K562 (cell line): ENCODE data around the gene PTPN1. TPM values are rescaled to one million over a fixed set of nuclear protein-coding genes. Genes with fewer than 3 reads are reported as not detected.

Experiments used
- ATAC-seq: fragments of 200-7000 bp; cut with Tn5 transposase; 3 replicates; pipeline ENCODE4 v1.9.1; 2020; ENCODE audit warnings: moderate library complexity
- BruUV-seq: library from RNA; stranded (reverse); fragments of 400-500 nt; replicated peaks from 2 replicates; lab custom pipeline; 2021; lab: Mats Ljungman, UMichigan
- CTCF ChIA-PET: fragments of 300-600 bp; formaldehyde crosslinking; extraction: SDS; loops from one replicate; lab custom pipeline; 2021; ENCODE audit warnings: low intra/inter-chr PET ratio; lab: Yijun Ruan, JAX
- POLR2A ChIA-PET: fragments of 300-600, 350-650 bp; sonication (Branson Sonifier 250); formaldehyde crosslinking; extraction: SDS; loops from one replicate; lab custom pipeline; 2021; ENCODE audit warnings: antibody characterized with exemption, inconsistent platforms; lab: Yijun Ruan, JAX
- DNase-seq, 4 experiments: peaks; one replicate each; pipeline versions ENCODE4 v3.0.0 to v3.0.0-alpha.2; 2011 to 2018; ENCODE audit warnings: low spot score in 3 of 4, mixed read lengths in 3 of 4; ENCODE audit errors: extremely low read depth in 1 of 4
- FAIRE-seq: peaks from 2 replicates; lab custom pipeline; 2011; peaks lifted over from hg19 to GRCh38; lab: Jason Lieb, UNC
- H2AFZ ChIP-seq: 2 replicates; pipeline ENCODE4 v1.6.0; 2011; ENCODE audit warnings: low read depth, low read length, control low read depth, inconsistent platforms
- H3K27ac ChIP-seq: fragments of 200-600 bp; 3 replicates; pipeline ENCODE4 v1.8.0; 2011; ENCODE audit warnings: low read depth, mild to moderate bottlenecking, control low read depth, inconsistent platforms, low read length, moderate library complexity, mixed read lengths; ENCODE audit errors: extremely low read depth
- H3K27me3 ChIP-seq, 2 experiments: fragments of 300-600 bp in 1 of 2; 2 replicates in 1 of 2; 3 replicates in 1 of 2; pipeline versions ENCODE4 v1.6.0 to v1.8.0; 2011; ENCODE audit warnings: inconsistent platforms in 2 of 2, low read length in 2 of 2, mild to moderate bottlenecking in 1 of 2, mixed read lengths in 1 of 2, moderate library complexity in 1 of 2; ENCODE audit not compliant: control insufficient read depth in 2 of 2, insufficient read depth in 2 of 2
- H3K36me3 ChIP-seq: fragments of 300-600 bp; 3 replicates; pipeline ENCODE4 v1.8.0; 2011; ENCODE audit warnings: mild to moderate bottlenecking, low read length, inconsistent platforms; ENCODE audit not compliant: control insufficient read depth, insufficient read depth
- H3K4me1 ChIP-seq, 2 experiments: fragments of 200-600 bp in 1 of 2; replicated peaks in 1 of 2; 2 replicates in 1 of 2; 3 replicates in 1 of 2; pipeline versions ENCODE4 v1.5.1 to v1.8.0; 2011; ENCODE audit warnings: inconsistent platforms in 2 of 2, low read length in 2 of 2, mild to moderate bottlenecking in 1 of 2, mixed read lengths in 1 of 2, moderate library complexity in 1 of 2; ENCODE audit not compliant: control insufficient read depth in 2 of 2, insufficient read depth in 2 of 2
- H3K4me2 ChIP-seq: 2 replicates; pipeline ENCODE4 v1.6.1; 2011; ENCODE audit warnings: low read length, control low read depth, inconsistent platforms, mixed read lengths; ENCODE audit not compliant: insufficient read depth
- H3K4me3 ChIP-seq: fragments of 200-600 bp; sonication (generic), shearing (Covaris generic); 2 replicates; pipeline ENCODE4 v1.5.1; 2016; ENCODE audit warnings: control low read depth, inconsistent platforms
- H3K79me2 ChIP-seq: fragments of 200-600 bp; 3 replicates; pipeline ENCODE4 v1.8.0; 2011; ENCODE audit warnings: low read length, inconsistent platforms; ENCODE audit not compliant: control insufficient read depth, insufficient read depth
- H3K9ac ChIP-seq, 2 experiments: 2 replicates each; pipeline versions ENCODE4 v1.6.0 to v1.6.1; 2011; ENCODE audit warnings: low read depth in 2 of 2, low read length in 2 of 2, control low read depth in 1 of 2, inconsistent platforms in 1 of 2, mild to moderate bottlenecking in 1 of 2, mixed read lengths in 1 of 2; ENCODE audit not compliant: insufficient read depth in 1 of 2
- H3K9me1 ChIP-seq: one replicate; pipeline ENCODE4 v1.6.0; 2011; ENCODE audit warnings: inconsistent platforms, mild to moderate bottlenecking, low read length, moderate library complexity; ENCODE audit not compliant: control insufficient read depth, insufficient read depth
- H3K9me3 ChIP-seq: replicated peaks from 2 replicates; pipeline ENCODE4 v1.5.1; 2011; ENCODE audit warnings: low read depth, low read length, inconsistent platforms; ENCODE audit not compliant: control insufficient read depth, insufficient read depth
- H4K20me1 ChIP-seq: replicated peaks from 2 replicates; pipeline ENCODE4 v1.6.1; 2011; ENCODE audit warnings: low read length, inconsistent platforms, mixed read lengths; ENCODE audit not compliant: control insufficient read depth, insufficient read depth
- CCNT2 ChIP-seq: IDR thresholded peaks from 2 replicates; pipeline ENCODE4 v1.6.1; 2011; ENCODE audit warnings: borderline replicate concordance, low read depth, mild to moderate bottlenecking, moderate library complexity, mixed read lengths, low read length; ENCODE audit not compliant: insufficient read length; ENCODE audit errors: extremely low read depth
- E4F1 ChIP-seq: fragments of 250-450 bp; sonication (Bioruptor Pico); IDR thresholded peaks from 2 replicates; pipeline ENCODE4 v1.5.0; 2021; ENCODE audit warnings: mild to moderate bottlenecking, borderline replicate concordance
- HDAC1 ChIP-seq, 2 experiments: fragments of 450-650 bp; IDR thresholded peaks; 2 replicates each; pipeline ENCODE4 v1.6.1; 2016 to 2017; ENCODE audit warnings: inconsistent platforms in 1 of 2, mild to moderate bottlenecking in 1 of 2, moderate library complexity in 1 of 2
- NBN ChIP-seq: fragments of 450-650 bp; IDR thresholded peaks from 2 replicates; pipeline ENCODE4 v1.6.1; 2016; ENCODE audit warnings: low read depth, mild to moderate bottlenecking
- NFE2L1 ChIP-seq: fragments of 450-650 bp; IDR thresholded peaks from 2 replicates; pipeline ENCODE4 v1.6.1; 2016; ENCODE audit warnings: missing genetic modification characterization, low read depth, mild to moderate bottlenecking, missing compliant biosample characterization, moderate library complexity, borderline replicate concordance
- PRPF4 ChIP-seq: fragments of 200-400 bp; formaldehyde crosslinking; IDR thresholded peaks from one replicate; pipeline ENCODE4 v1.6.1; 2017; ENCODE audit warnings: low read length, low read depth, mild to moderate bottlenecking; ENCODE audit not compliant: insufficient read depth, poor library complexity, severe bottlenecking
- PYGO2 ChIP-seq: fragments of 450-650 bp; IDR thresholded peaks from 2 replicates; pipeline ENCODE4 v1.6.1; 2016; ENCODE audit warnings: mild to moderate bottlenecking, missing genetic modification characterization, moderate library complexity, missing compliant biosample characterization
- SMAD1 ChIP-seq: fragments of 150-350 bp; IDR thresholded peaks from 2 replicates; pipeline ENCODE4 v1.6.1; 2014; ENCODE audit warnings: low read length, low read depth; ENCODE audit not compliant: partially characterized antibody
- SREBF2 ChIP-seq: sonication (generic); formaldehyde crosslinking; IDR thresholded peaks from 2 replicates; pipeline ENCODE4 v1.4.0; 2020; ENCODE audit warnings: mild to moderate bottlenecking, missing genetic modification reagents
- SUPT5H ChIP-seq: fragments of 450-650 bp; IDR thresholded peaks from 2 replicates; pipeline ENCODE4 v1.6.1; 2016
- TRIM24 ChIP-seq, 2 experiments: fragments of 450-650 bp; IDR thresholded peaks; 2 replicates each; pipeline ENCODE4 v1.6.1; 2016
- ZNF384 ChIP-seq: IDR thresholded peaks from 2 replicates; pipeline ENCODE4 v1.6.1; 2012; ENCODE audit warnings: low read depth, low read length, improper control_type of control experiment
- WGBS: fragments of 100-300 bp; shearing (Covaris generic); methylation state at CpG from one replicate; pipeline ENCODE4 v1.1.6; 2016; ENCODE audit warnings: low coverage, mixed read lengths; ENCODE audit not compliant: insufficient coverage; ENCODE audit errors: missing lambda C conversion rate; 5-methylcytosine and 5-hydroxymethylcytosine counted together
- in situ Hi-C: fragments of 300-500 bp; cut with MboI; formaldehyde crosslinking; loops from 4 replicates; pipeline ENCODE4 v1.15.0; 2018; ENCODE audit warnings: inconsistent platforms, mixed read lengths
- intact Hi-C: fragments of 100-400 bp; cut with micrococcal nuclease; formaldehyde crosslinking; loops from 2 replicates; pipeline ENCODE4 v1.14.2; 2022
- polyA plus RNA-seq, 8 experiments: library from polyadenylated mRNA; depleted of rRNA in 4 of 8; stranded (reverse) in 5 of 8; unstranded in 3 of 8; fragments of >200 nt; fragmentation: Nextera tagmentation in 2 of 8; fragmentation: Illumina TruSeq in 1 of 8; extraction: Ambion mirVana in 2 of 8; extraction: Trizol in 1 of 8; gene quantifications; 2 replicates each; pipeline versions ENCODE4 v1.2.1 to v1.2.3, GENCODE V29; 2011 to 2014; ENCODE audit warnings: inconsistent platforms in 1 of 8, missing spikeins in 1 of 8
- total RNA-seq, 7 experiments: library from RNA; depleted of rRNA in 6 of 7; stranded (reverse); fragments of >200 nt in 6 of 7; fragmentation: Illumina TruSeq in 2 of 7; extraction: Trizol in 2 of 7; gene quantifications; 2 replicates each; pipeline versions ENCODE4 v1.2.1 to v1.2.3, GENCODE V29; 2011 to 2021; ENCODE audit warnings: low replicate concordance in 1 of 7
- TF ChIP-seq, protein P1 (sequence below), 2 experiments: fragments of 450-650 bp; IDR thresholded peaks; 2 replicates each; pipeline ENCODE4 v1.6.1; 2016
- TF ChIP-seq, protein P2 (sequence below): sonication (generic); formaldehyde crosslinking; IDR thresholded peaks from 2 replicates; pipeline ENCODE4 v1.8.1; 2022; ENCODE audit warnings: missing genetic modification reagents

The PTPN1 gene
- total and polyA plus RNA-seq, 9 of the 15 experiments (the other 6 are each of a cell fraction or from before 2014, with no cell fraction given) = 11.0 to 85.3 (median 54.0) TPM

DNA sequence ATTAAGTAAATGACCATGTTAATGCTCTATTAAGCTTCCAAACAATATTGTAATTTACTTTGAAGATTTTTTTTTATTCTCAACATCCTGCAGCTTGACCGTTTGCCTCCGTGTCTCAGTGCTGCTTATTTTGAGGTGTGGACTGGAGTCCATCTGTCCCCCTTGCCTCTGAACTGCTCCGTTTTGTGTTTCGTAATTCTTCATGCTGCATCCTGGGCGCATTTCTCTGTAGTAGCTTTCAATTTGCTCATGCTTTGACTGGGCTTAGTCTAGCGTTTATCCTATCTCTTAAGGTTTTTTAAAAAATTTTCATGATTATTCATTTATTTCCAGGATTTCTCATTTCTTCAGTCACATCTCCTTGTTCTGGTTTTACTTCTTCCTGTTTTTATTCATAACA, 37.8 kb downstream of the PTPN1 start:
- TF ChIP-seq SUPT5H (no peak), ZNF384 (no peak), PYGO2 (no peak), NBN (no peak), HDAC1 (IDR thresholded peaks at IDR 0.05) (no peak), TRIM24 (IDR thresholded peaks at IDR 0.05) (no peak), NFE2L1 (no peak), SMAD1 (no peak), E4F1 (no peak), SREBF2 (CRISPR knock-in tag) (no peak), PRPF4 (no peak), CCNT2 (no peak)
- TF ChIP-seq, protein P1, sequence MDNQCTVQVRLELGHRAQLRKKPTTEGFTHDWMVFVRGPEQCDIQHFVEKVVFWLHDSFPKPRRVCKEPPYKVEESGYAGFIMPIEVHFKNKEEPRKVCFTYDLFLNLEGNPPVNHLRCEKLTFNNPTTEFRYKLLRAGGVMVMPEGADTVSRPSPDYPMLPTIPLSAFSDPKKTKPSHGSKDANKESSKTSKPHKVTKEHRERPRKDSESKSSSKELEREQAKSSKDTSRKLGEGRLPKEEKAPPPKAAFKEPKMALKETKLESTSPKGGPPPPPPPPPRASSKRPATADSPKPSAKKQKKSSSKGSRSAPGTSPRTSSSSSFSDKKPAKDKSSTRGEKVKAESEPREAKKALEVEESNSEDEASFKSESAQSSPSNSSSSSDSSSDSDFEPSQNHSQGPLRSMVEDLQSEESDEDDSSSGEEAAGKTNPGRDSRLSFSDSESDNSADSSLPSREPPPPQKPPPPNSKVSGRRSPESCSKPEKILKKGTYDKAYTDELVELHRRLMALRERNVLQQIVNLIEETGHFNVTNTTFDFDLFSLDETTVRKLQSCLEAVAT (IDR thresholded peaks at IDR 0.05) = no peak
- TF ChIP-seq, protein P2, sequence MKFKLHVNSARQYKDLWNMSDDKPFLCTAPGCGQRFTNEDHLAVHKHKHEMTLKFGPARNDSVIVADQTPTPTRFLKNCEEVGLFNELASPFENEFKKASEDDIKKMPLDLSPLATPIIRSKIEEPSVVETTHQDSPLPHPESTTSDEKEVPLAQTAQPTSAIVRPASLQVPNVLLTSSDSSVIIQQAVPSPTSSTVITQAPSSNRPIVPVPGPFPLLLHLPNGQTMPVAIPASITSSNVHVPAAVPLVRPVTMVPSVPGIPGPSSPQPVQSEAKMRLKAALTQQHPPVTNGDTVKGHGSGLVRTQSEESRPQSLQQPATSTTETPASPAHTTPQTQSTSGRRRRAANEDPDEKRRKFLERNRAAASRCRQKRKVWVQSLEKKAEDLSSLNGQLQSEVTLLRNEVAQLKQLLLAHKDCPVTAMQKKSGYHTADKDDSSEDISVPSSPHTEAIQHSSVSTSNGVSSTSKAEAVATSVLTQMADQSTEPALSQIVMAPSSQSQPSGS (CRISPR knock-in tag) = no peak
- no TSS peak for BruUV-seq
- Histone ChIP-seq H3K27me3 (no peaks in the 10 kb centered on the region), H3K9me3 (no peaks in the 10 kb centered on the region), H3K27ac (no peak overlapping the region), H3K4me2 (no peak overlapping the region), H3K4me3 (no peak overlapping the region), H2AFZ (no peak overlapping the region), H3K36me3 (peaks cover 53% of the 10 kb centered on the region; the same call in 1 of the 3 replicates), H4K20me1 (0 out of 2 replicates have a peak, but pooled peaks cover 4% of the 10 kb centered on the region), H3K9ac (no peak overlapping the region), H3K79me2 (peaks cover 92% of the 10 kb centered on the region), H3K4me1 (no peaks in the 10 kb centered on the region; a peak in 2 of 5 replicates), H3K9me1 (no peaks in the 10 kb centered on the region)
- POLR2A ChIA-PET = interaction anchor here (1.9 to 2.6 kb wide), 2 partner anchors 10 to 14 kb away, joined by 10 to 11 read pairs; no protein-coding TSS in a partner anchor
- 85% methylated on average over 6 of the region's 6 CpGs for WGBS
- in situ Hi-C loops (no loop called here), intact Hi-C loops (no loop called here)
- CTCF ChIA-PET = no interaction called here
- DNase-seq (no peak), ATAC-seq (no peak), FAIRE-seq (no peak)
